Testis (tissue), 2 donors: Measurements from ENCODE around the gene CBR3.

Experiments used
- CTCF ChIP-seq, 3 experiments: fragments of 450-650 bp in 2 of 3; fragments of 200-600 bp in 1 of 3; sonication (generic) in 1 of 3; IDR thresholded peaks; one replicate each; pipeline ENCODE4 v1.5.1; 2016 to 2019; ENCODE audit warnings: antibody characterized with exemption in 3 of 3, mild to moderate bottlenecking in 2 of 3, moderate library complexity in 1 of 3
- POLR2A ChIP-seq: fragments of 450-650 bp; IDR thresholded peaks from one replicate; pipeline ENCODE4 v1.6.1; 2017; ENCODE audit warnings: antibody characterized with exemption, mild to moderate bottlenecking, moderate library complexity

- TF ChIP-seq CTCF (IDR thresholded peaks at IDR 0.05) (no peak), POLR2A (no peak)
Measured at GRCh38 chr21:36185523-36185922, 50.6 kb downstream of the CBR3 start.
